ENCODE measurements around the gene NBPF12. TPM values are rescaled to one million over a fixed set of nuclear protein-coding genes. Genes with fewer than 3 reads are reported as not detected.
"Not testable (repeated sequence)": the region's sequence is repeated elsewhere in the genome, so short reads cannot be mapped to it uniquely, and the experiment has no call there.

The NBPF12 gene, protein sequence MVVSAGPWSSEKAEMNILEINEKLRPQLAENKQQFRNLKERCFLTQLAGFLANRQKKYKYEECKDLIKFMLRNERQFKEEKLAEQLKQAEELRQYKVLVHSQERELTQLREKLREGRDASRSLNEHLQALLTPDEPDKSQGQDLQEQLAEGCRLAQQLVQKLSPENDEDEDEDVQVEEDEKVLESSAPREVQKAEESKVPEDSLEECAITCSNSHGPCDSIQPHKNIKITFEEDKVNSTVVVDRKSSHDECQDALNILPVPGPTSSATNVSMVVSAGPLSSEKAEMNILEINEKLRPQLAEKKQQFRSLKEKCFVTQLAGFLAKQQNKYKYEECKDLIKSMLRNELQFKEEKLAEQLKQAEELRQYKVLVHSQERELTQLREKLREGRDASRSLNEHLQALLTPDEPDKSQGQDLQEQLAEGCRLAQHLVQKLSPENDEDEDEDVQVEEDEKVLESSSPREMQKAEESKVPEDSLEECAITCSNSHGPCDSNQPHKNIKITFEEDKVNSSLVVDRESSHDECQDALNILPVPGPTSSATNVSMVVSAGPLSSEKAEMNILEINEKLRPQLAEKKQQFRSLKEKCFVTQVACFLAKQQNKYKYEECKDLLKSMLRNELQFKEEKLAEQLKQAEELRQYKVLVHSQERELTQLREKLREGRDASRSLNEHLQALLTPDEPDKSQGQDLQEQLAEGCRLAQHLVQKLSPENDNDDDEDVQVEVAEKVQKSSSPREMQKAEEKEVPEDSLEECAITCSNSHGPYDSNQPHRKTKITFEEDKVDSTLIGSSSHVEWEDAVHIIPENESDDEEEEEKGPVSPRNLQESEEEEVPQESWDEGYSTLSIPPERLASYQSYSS (N-terminal part only)
- total RNA-seq (2014; rRNA removed; shearing (Covaris generic)): 16.5 and 21.2 TPM in 2 replicates
- total RNA-seq (2022): 33.5 and 36.1 TPM in 2 replicates
- percentile 81 among the genes with signal in this experiment for Bru-seq, nascent RNA
- BruChase-seq, experiment 1, labeled RNA remaining after a 6-hour chase: percentile 84 among the genes with signal in this experiment
- percentile 84 among the genes with signal in this experiment for BruChase-seq, experiment 2, labeled RNA remaining after a 2-hour chase
- long read RNA-seq, partial matches to known transcripts: 4 of 35 reads
- long read RNA-seq, other reads (novel, unspliced or antisense): 31 of 35 reads

DNA sequence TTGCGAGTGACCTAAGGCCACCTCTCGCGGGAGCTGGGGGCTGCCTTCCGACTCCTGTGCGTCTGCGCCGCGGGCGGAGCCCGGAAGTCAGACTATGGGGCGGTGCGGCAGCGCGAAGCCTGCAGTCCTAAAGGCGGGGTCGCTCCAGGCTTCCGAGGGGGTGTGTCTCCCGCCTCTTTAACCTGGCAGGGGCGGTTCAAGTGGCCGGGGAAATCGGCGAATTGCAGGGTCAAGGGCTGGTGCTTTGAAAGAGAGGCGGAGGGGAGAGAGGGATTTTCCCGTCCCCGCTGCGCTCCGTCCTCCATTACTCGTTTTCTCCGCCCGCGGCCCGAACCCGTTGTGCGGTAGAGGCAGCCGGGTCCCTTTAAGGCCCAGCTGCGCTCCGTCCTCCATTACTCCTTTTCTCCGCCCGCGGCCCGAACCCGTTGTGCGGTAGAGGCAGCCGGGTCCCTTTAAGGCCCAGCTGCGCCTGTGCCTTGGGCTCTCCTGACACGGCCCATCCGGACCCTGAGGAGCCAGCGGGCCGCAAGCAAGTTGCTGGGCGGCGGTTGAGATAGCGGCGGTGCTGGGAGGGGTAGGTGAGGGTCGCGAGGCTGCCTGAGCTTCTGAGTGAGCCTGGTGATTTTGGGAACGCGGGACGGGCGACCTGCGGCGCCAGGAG is at the start of gene NBPF12:
NBPF12 (plus strand) TSS at position 83 of the 661 bp plus-strand sequence. CDS start 21,820 bp downstream, outside the sequence.
- H4K20me1 ChIP-seq (ENCODE audit: insufficient read depth, low read length); H3K9me2 ChIP-seq (ENCODE audit: insufficient read depth, low read length); H3K79me2 ChIP-seq (ENCODE audit: insufficient read depth, low read depth, low read length); H3K4me1 ChIP-seq (ENCODE audit: insufficient read depth, low read length, poor library complexity, severe bottlenecking); H3K9me3 ChIP-seq (ENCODE audit: low read length); H3K36me3 ChIP-seq (ENCODE audit: insufficient read depth, low read length); CTCF ChIA-PET (ENCODE audit: unreplicated experiment); POLR2A ChIA-PET; intact Hi-C loops (cut with micrococcal nuclease; ENCODE audit: unreplicated experiment): not testable (repeated sequence)
- Histone ChIP-seq H3K27ac (ENCODE audit: low read depth, low read length, poor library complexity, severe bottlenecking) (peak within 1 kb of the TSS; percentile 59), H2AFZ (ENCODE audit: low read length) (peak within 1 kb of the TSS; percentile 46; the same call in 1 of the 2 replicates), H3K4me2 (ENCODE audit: low read length) (peak within 1 kb of the TSS; percentile 74), H3K4me3 (ENCODE audit: low read depth, low read length, poor library complexity, severe bottlenecking) (peak within 1 kb of the TSS; percentile 72)
- TSS peak; percentile 68 for BruUV-seq (replicated peaks)
- peak; percentile 86 for DNase-seq (ENCODE audit: low spot score)

GRCh38 chr1:146891355-146891754 is 46.8 kb upstream of the NBPF12 start:
- not testable (repeated sequence) for BruUV-seq (replicated peaks)

GRCh38 chr1:146892331-146892730 is 45.8 kb upstream of the NBPF12 start:
- H3K4me1 ChIP-seq (ENCODE audit: insufficient read depth, low read length, poor library complexity, severe bottlenecking); H3K9me2 ChIP-seq (ENCODE audit: insufficient read depth, low read length); H3K36me3 ChIP-seq (ENCODE audit: insufficient read depth, low read length); H3K9me3 ChIP-seq (ENCODE audit: low read length); POLR2A ChIA-PET; H4K20me1 ChIP-seq (ENCODE audit: insufficient read depth, low read length); H3K4me2 ChIP-seq (ENCODE audit: low read length); CTCF ChIA-PET (ENCODE audit: unreplicated experiment); H3K27ac ChIP-seq (ENCODE audit: low read depth, low read length, poor library complexity, severe bottlenecking); H2AFZ ChIP-seq (ENCODE audit: low read length); DNase-seq (ENCODE audit: low spot score); BruUV-seq (replicated peaks); H3K4me3 ChIP-seq (ENCODE audit: low read depth, low read length, poor library complexity, severe bottlenecking); intact Hi-C loops (cut with micrococcal nuclease; ENCODE audit: unreplicated experiment); H3K79me2 ChIP-seq (ENCODE audit: insufficient read depth, low read depth, low read length): not testable (repeated sequence)

More at GRCh38 chr1:146891355-146891754, 46.8 kb upstream of the NBPF12 start:
- H4K20me1 ChIP-seq (ENCODE audit: insufficient read depth, low read length); H3K79me2 ChIP-seq (ENCODE audit: insufficient read depth, low read depth, low read length); H2AFZ ChIP-seq (ENCODE audit: low read length); POLR2A ChIA-PET; CTCF ChIA-PET (ENCODE audit: unreplicated experiment); H3K4me1 ChIP-seq (ENCODE audit: insufficient read depth, low read length, poor library complexity, severe bottlenecking); H3K4me2 ChIP-seq (ENCODE audit: low read length); H3K36me3 ChIP-seq (ENCODE audit: insufficient read depth, low read length); DNase-seq (ENCODE audit: low spot score); H3K9me3 ChIP-seq (ENCODE audit: low read length); intact Hi-C loops (cut with micrococcal nuclease; ENCODE audit: unreplicated experiment); H3K4me3 ChIP-seq (ENCODE audit: low read depth, low read length, poor library complexity, severe bottlenecking); H3K9me2 ChIP-seq (ENCODE audit: insufficient read depth, low read length); H3K27ac ChIP-seq (ENCODE audit: low read depth, low read length, poor library complexity, severe bottlenecking): not testable (repeated sequence)

GRCh38 chr1:146907565-146908261 is 30.4 kb upstream of the NBPF12 start:
- H3K79me2 ChIP-seq (ENCODE audit: insufficient read depth, low read depth, low read length); H3K9me3 ChIP-seq (ENCODE audit: low read length); H3K9me2 ChIP-seq (ENCODE audit: insufficient read depth, low read length); H4K20me1 ChIP-seq (ENCODE audit: insufficient read depth, low read length); H2AFZ ChIP-seq (ENCODE audit: low read length); BruUV-seq (replicated peaks); H3K4me3 ChIP-seq (ENCODE audit: low read depth, low read length, poor library complexity, severe bottlenecking); CTCF ChIA-PET (ENCODE audit: unreplicated experiment); DNase-seq (ENCODE audit: low spot score); H3K36me3 ChIP-seq (ENCODE audit: insufficient read depth, low read length); H3K4me1 ChIP-seq (ENCODE audit: insufficient read depth, low read length, poor library complexity, severe bottlenecking); intact Hi-C loops (cut with micrococcal nuclease; ENCODE audit: unreplicated experiment); POLR2A ChIA-PET; H3K27ac ChIP-seq (ENCODE audit: low read depth, low read length, poor library complexity, severe bottlenecking); H3K4me2 ChIP-seq (ENCODE audit: low read length): not testable (repeated sequence)

DNA sequence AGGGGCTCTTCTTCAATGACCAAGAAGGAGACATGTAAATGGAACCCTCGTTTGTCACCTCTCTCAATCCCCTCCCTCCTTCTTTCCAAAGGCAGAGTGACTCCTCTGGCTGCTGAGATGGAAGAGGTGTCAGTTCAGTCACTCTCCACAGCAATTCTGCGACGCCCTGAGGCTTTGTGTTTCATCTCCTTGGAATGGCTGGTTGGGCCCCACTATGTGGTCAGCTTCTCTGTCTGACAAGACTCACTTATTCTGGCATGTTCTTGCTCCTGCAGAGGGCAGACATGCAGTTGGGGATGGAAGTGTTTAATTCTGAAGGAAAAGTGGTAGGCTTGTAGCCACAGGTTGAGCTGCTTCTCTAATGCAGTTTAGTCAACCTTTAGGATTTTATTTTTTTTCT is 25.1 kb upstream of the NBPF12 start:
- H3K27ac ChIP-seq (ENCODE audit: low read depth, low read length, poor library complexity, severe bottlenecking); H2AFZ ChIP-seq (ENCODE audit: low read length); intact Hi-C loops (cut with micrococcal nuclease; ENCODE audit: unreplicated experiment); H3K36me3 ChIP-seq (ENCODE audit: insufficient read depth, low read length); H4K20me1 ChIP-seq (ENCODE audit: insufficient read depth, low read length); BruUV-seq (replicated peaks); H3K9me3 ChIP-seq (ENCODE audit: low read length); H3K79me2 ChIP-seq (ENCODE audit: insufficient read depth, low read depth, low read length); H3K4me2 ChIP-seq (ENCODE audit: low read length); DNase-seq (ENCODE audit: low spot score); H3K9me2 ChIP-seq (ENCODE audit: insufficient read depth, low read length); H3K4me1 ChIP-seq (ENCODE audit: insufficient read depth, low read length, poor library complexity, severe bottlenecking); POLR2A ChIA-PET; H3K4me3 ChIP-seq (ENCODE audit: low read depth, low read length, poor library complexity, severe bottlenecking); CTCF ChIA-PET (ENCODE audit: unreplicated experiment): not testable (repeated sequence)
